MM.1S (cell line): ENCODE measurements around the gene WWC2.

Experiments used
- EZH2phosphoT487 ChIP-seq: fragments of 300-600 bp; sonication (generic); IDR thresholded peaks from 2 replicates; pipeline ENCODE4 v1.6.1; 2018; ENCODE audit warnings: antibody characterized with exemption, low read length
- TF ChIP-seq, protein P1 (sequence below): fragments of 300-600 bp; sonication (generic); IDR thresholded peaks from 2 replicates; pipeline ENCODE4 v1.5.1; 2016; ENCODE audit warnings: antibody characterized with exemption, low read length, mixed read lengths

DNA sequence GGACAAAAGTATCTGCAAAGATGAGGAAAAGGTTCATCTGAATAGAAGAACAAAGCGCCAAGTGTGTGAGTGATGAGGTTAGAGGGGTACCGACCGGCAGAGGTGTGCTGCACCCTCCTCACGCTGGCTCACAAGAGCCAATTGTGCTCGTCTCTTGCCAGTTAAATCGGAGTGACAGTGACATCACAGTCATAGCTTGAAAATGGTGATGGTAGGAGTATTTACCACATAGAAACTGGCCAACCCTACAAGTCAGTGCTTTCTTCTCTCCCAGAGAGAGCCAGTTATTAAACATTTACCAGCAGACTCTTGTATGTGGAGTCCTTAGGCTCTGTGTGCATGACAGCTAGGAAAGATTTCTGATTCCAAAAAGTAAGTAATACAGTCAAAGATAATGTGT, 188.6 kb downstream of the WWC2 start:
- TF ChIP-seq, protein P1, sequence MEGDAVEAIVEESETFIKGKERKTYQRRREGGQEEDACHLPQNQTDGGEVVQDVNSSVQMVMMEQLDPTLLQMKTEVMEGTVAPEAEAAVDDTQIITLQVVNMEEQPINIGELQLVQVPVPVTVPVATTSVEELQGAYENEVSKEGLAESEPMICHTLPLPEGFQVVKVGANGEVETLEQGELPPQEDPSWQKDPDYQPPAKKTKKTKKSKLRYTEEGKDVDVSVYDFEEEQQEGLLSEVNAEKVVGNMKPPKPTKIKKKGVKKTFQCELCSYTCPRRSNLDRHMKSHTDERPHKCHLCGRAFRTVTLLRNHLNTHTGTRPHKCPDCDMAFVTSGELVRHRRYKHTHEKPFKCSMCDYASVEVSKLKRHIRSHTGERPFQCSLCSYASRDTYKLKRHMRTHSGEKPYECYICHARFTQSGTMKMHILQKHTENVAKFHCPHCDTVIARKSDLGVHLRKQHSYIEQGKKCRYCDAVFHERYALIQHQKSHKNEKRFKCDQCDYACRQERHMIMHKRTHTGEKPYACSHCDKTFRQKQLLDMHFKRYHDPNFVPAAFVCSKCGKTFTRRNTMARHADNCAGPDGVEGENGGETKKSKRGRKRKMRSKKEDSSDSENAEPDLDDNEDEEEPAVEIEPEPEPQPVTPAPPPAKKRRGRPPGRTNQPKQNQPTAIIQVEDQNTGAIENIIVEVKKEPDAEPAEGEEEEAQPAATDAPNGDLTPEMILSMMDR: no peak
- no peak for TF ChIP-seq EZH2phosphoT487
